HEK293 (cell line): ENCODE results near the gene IGFBP2.

ENCODE experiments used
- CTCF ChIA-PET: fragments of 350-600 bp; formaldehyde crosslinking; extraction: SDS; loops from one replicate; lab custom pipeline; 2021; ENCODE audit warnings: antibody characterized with exemption; lab: Yijun Ruan, JAX
- POLR2A ChIA-PET: fragments of 300-600 bp; formaldehyde crosslinking; extraction: SDS; loops from one replicate; lab custom pipeline; 2020; ENCODE audit warnings: antibody characterized with exemption, inconsistent platforms; lab: Yijun Ruan, JAX
- H3K27ac ChIP-seq: fragments of 200-500 bp; sonication (Bioruptor generic); 2 replicates; pipeline ENCODE4 v1.5.1; 2014; ENCODE audit warnings: low read depth, low read length, control low read depth, inconsistent platforms; ENCODE audit errors: extremely low read depth
- H3K36me3 ChIP-seq, 2 experiments: fragments of 200-500 bp in 1 of 2; sonication (Bioruptor generic) in 1 of 2; 1 replicate in 1 of 2; 2 replicates in 1 of 2; pipeline ENCODE4 v1.5.1; 2014 to 2017; ENCODE audit warnings: inconsistent platforms in 2 of 2, low read length in 2 of 2; ENCODE audit not compliant: control insufficient read depth in 2 of 2, insufficient read depth in 1 of 2
- H3K4me1 ChIP-seq: fragments of 200-500 bp; sonication (Bioruptor generic); 2 replicates; pipeline ENCODE4 v1.5.1; 2014; ENCODE audit warnings: mild to moderate bottlenecking, low read length, inconsistent platforms; ENCODE audit not compliant: control insufficient read depth, insufficient read depth
- H3K4me3 ChIP-seq: 2 replicates; pipeline ENCODE4 v1.5.1; 2011; ENCODE audit warnings: low read depth, mild to moderate bottlenecking, control low read depth, low read length, moderate library complexity
- H3K9me3 ChIP-seq: fragments of 200-500 bp; sonication (Bioruptor generic); 2 replicates; pipeline ENCODE4 v1.5.1; 2014; ENCODE audit warnings: low read depth, low read length, inconsistent platforms; ENCODE audit not compliant: control insufficient read depth, insufficient read depth
- ATF2 ChIP-seq: fragments of 450-650 bp; formaldehyde crosslinking; IDR thresholded peaks from 2 replicates; pipeline ENCODE4 v1.5.1; 2016; ENCODE audit warnings: missing biosample characterization, missing genetic modification characterization, low read depth
- EGR2 ChIP-seq: fragments of 450-650 bp; formaldehyde crosslinking; IDR thresholded peaks from 2 replicates; pipeline ENCODE4 v1.5.1; 2016; ENCODE audit warnings: low read depth, missing biosample characterization, missing genetic modification characterization
- GLI4 ChIP-seq: fragments of 450-650 bp; formaldehyde crosslinking; IDR thresholded peaks from 2 replicates; pipeline ENCODE4 v1.5.1; 2016; ENCODE audit warnings: missing biosample characterization, missing genetic modification characterization
- HIC1 ChIP-seq: fragments of 450-650 bp; formaldehyde crosslinking; IDR thresholded peaks from 2 replicates; pipeline ENCODE4 v1.5.1; 2016; ENCODE audit warnings: missing biosample characterization, missing genetic modification characterization
- HOXA7 ChIP-seq: sonication (generic); formaldehyde crosslinking; IDR thresholded peaks from 2 replicates; pipeline ENCODE4 v1.8.1; 2022; ENCODE audit warnings: missing genetic modification reagents, borderline replicate concordance
- KLF9 ChIP-seq: fragments of 450-650 bp; formaldehyde crosslinking; IDR thresholded peaks from 2 replicates; pipeline ENCODE4 v1.5.1; 2016; ENCODE audit warnings: missing biosample characterization, missing genetic modification characterization, low read depth
- MZF1 ChIP-seq: fragments of 450-650 bp; formaldehyde crosslinking; IDR thresholded peaks from 2 replicates; pipeline ENCODE4 v1.5.1; 2017; ENCODE audit warnings: missing biosample characterization, missing genetic modification characterization, borderline replicate concordance
- PBX3 ChIP-seq: sonication (generic); formaldehyde crosslinking; IDR thresholded peaks from 2 replicates; pipeline ENCODE4 v1.8.1; 2022; ENCODE audit warnings: mild to moderate bottlenecking, moderate library complexity, missing genetic modification reagents
- PRDM1 ChIP-seq: fragments of 450-650 bp; formaldehyde crosslinking; IDR thresholded peaks from 2 replicates; pipeline ENCODE4; 2016; ENCODE audit warnings: missing biosample characterization, missing genetic modification characterization
- SCRT1 ChIP-seq: fragments of 450-650 bp; formaldehyde crosslinking; IDR thresholded peaks from 2 replicates; pipeline ENCODE4 v1.5.1; 2016; ENCODE audit warnings: missing biosample characterization, missing genetic modification characterization, borderline replicate concordance
- SP2 ChIP-seq: fragments of 450-650 bp; formaldehyde crosslinking; IDR thresholded peaks from 2 replicates; pipeline ENCODE4 v1.5.1; 2016; ENCODE audit warnings: missing biosample characterization, missing genetic modification characterization
- ZFHX2 ChIP-seq: fragments of 450-650 bp; formaldehyde crosslinking; conservative IDR thresholded peaks from 2 replicates; pipeline ENCODE4 v1.5.1; 2016; ENCODE audit warnings: missing biosample characterization, missing genetic modification characterization
- ZNF211 ChIP-seq: fragments of 450-650 bp; formaldehyde crosslinking; IDR thresholded peaks from 2 replicates; pipeline ENCODE4 v1.5.1; 2016; ENCODE audit warnings: low read depth, missing biosample characterization, missing genetic modification characterization
- ZNF350 ChIP-seq: fragments of 450-650 bp; formaldehyde crosslinking; IDR thresholded peaks from 2 replicates; pipeline ENCODE4 v1.5.0; 2017; ENCODE audit warnings: missing biosample characterization, mild to moderate bottlenecking, missing genetic modification characterization
- ZNF530 ChIP-seq: fragments of 450-650 bp; formaldehyde crosslinking; IDR thresholded peaks from 2 replicates; pipeline ENCODE4 v1.5.1; 2016; ENCODE audit warnings: low read depth, missing biosample characterization, missing genetic modification characterization
- ZNF585B ChIP-seq: fragments of 450-650 bp; formaldehyde crosslinking; IDR thresholded peaks from 2 replicates; pipeline ENCODE4 v1.5.1; 2016; ENCODE audit warnings: missing biosample characterization, missing genetic modification characterization
- ZNF610 ChIP-seq: fragments of 450-650 bp; formaldehyde crosslinking; IDR thresholded peaks from 2 replicates; pipeline ENCODE4 v1.5.1; 2016; ENCODE audit warnings: missing biosample characterization, missing genetic modification characterization, borderline replicate concordance
- ZNF660 ChIP-seq: fragments of 450-650 bp; IDR thresholded peaks from 2 replicates; pipeline ENCODE4 v1.5.1; 2018; ENCODE audit warnings: missing biosample characterization, mild to moderate bottlenecking, missing genetic modification characterization
- ZSCAN16 ChIP-seq: fragments of 450-650 bp; formaldehyde crosslinking; IDR thresholded peaks from 2 replicates; pipeline ENCODE4 v1.5.1; 2016; ENCODE audit warnings: missing biosample characterization, missing genetic modification characterization

IGFBP2 gene

GRCh38 chr2:216635171-216635570 lies 2.0 kb downstream of the IGFBP2 start:
- Histone ChIP-seq H3K27ac (no peak overlapping the region), H3K36me3 (no peaks in the 10 kb centered on the region; a peak in 1 of 3 replicates), H3K4me3 (no peak overlapping the region), H3K9me3 (no peaks in the 10 kb centered on the region), H3K4me1 (peaks cover 19% of the 10 kb centered on the region)
- TF ChIP-seq ZNF660 (tag by site-specific recombination) (no peak), ZNF211 (tag by site-specific recombination) (no peak), HIC1 (no peak), PRDM1 (tag by site-specific recombination) (no peak)
- POLR2A ChIA-PET, result no interaction called here
- CTCF ChIA-PET, result interaction anchor here (1.1 to 1.4 kb wide), 2 partner anchors 47 to 116 kb away, joined by 4 to 6 read pairs; no protein-coding TSS in a partner anchor

GRCh38 chr2:216635701-216636550 lies 2.7 kb downstream of the IGFBP2 start:
- Histone ChIP-seq H3K4me3 (no peak overlapping the region), H3K4me1 (peaks cover 19% of the 10 kb centered on the region), H3K27ac (no peak overlapping the region), H3K36me3 (peaks cover 0 to 6% of the 10 kb centered on the region in 2 experiments; a peak in 2 of 3 replicates), H3K9me3 (no peaks in the 10 kb centered on the region)
- ChIA-PET POLR2A (no interaction called here), CTCF (interaction anchor here (0.7 to 1.4 kb wide), 3 partner anchors 15 to 117 kb away, joined by 3 to 6 read pairs (median 4); no protein-coding TSS in a partner anchor)
- no peak for TF ChIP-seq PBX3 (CRISPR knock-in tag)
- TF ChIP-seq ZFHX2 (tag by site-specific recombination), result peak; percentile 71
- TF ChIP-seq HOXA7, result no peak
- TF ChIP-seq MZF1 (tag by site-specific recombination), result no peak
- TF ChIP-seq KLF9, result no peak
- TF ChIP-seq ZNF350 (tag by site-specific recombination), result no peak
- TF ChIP-seq SCRT1 (tag by site-specific recombination), result no peak
- TF ChIP-seq ZNF530 (tag by site-specific recombination), result no peak
- TF ChIP-seq EGR2 (tag by site-specific recombination), result peak; percentile 49; the same call in 1 of the 2 replicates
- TF ChIP-seq GLI4 (tag by site-specific recombination), result no peak
- no peak for TF ChIP-seq ATF2 (tag by site-specific recombination)
- TF ChIP-seq SP2 (tag by site-specific recombination), result no peak
- no peak for TF ChIP-seq ZSCAN16 (tag by site-specific recombination)
- no peak for TF ChIP-seq ZNF585B (tag by site-specific recombination)
- no peak for TF ChIP-seq ZNF610 (tag by site-specific recombination)
